Liver (tissue), 3 donors: ENCODE results near the gene ZXDC.

Source experiments
- FOXA2 ChIP-seq: IDR thresholded peaks from 2 replicates; pipeline ENCODE4 v1.6.1; 2016; ENCODE audit warnings: antibody characterized with exemption
- RAD21 ChIP-seq, 2 donors: IDR thresholded peaks; 2 replicates each; pipeline ENCODE4 v1.6.1; 2016; ENCODE audit warnings: antibody characterized with exemption in 2 of 2, mild to moderate bottlenecking in 2 of 2
- TAF1 ChIP-seq: conservative IDR thresholded peaks from 2 replicates; pipeline ENCODE4 v1.6.1; 2016; ENCODE audit warnings: antibody characterized with exemption, mild to moderate bottlenecking
- TF ChIP-seq, protein P1 (sequence below): IDR thresholded peaks from 2 replicates; pipeline ENCODE4 v1.6.1; 2016; ENCODE audit warnings: antibody characterized with exemption
- TF ChIP-seq, protein P2 (sequence below): fragments of 150-350 bp; IDR thresholded peaks from 2 replicates; pipeline ENCODE4 v1.5.1; 2017; ENCODE audit warnings: improper control_type of control experiment, low read depth, low read length; ENCODE audit not compliant: missing input control
- donor health status: healthy.
- donor health status: healthy.

DNA sequence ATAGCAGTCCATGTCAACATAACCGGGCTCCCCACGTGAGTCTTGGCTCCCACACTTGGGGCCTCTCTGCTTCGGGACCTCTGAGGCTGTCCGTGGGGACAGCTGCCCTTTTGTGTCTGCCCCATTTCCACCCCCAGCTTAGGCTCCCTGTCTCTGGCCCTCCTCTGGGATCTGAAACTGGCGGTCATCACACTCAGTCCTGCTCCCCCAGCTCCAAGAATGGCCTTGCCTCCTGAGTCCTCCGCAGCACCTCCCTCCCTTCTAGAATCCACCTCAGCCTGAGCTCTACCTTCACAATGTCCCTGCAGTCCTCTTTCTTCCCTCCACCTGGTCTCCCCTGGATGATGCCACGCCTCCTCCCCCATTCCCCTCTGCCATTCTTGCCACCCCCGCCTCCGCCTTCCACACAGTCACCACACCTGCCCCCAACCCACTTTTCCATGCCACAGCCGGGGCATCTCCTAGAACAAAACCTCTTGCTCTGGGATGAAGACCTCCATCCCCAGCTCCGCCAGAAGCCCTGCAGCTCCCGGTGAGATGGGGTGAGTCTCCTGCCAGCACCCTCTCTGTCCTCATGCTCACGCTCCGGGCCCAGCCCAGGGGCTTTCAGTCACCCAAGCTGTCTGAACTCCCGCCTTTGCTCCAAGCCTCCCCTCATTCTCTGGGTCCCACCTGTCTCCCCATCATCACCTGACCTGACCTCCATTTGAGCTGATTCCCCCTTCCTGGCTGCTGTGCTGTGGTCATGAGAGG lies 7.0 kb upstream of the ZXDC start:
- TF ChIP-seq, protein P1, sequence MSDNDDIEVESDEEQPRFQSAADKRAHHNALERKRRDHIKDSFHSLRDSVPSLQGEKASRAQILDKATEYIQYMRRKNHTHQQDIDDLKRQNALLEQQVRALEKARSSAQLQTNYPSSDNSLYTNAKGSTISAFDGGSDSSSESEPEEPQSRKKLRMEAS, result no peak
- TF ChIP-seq, protein P2, sequence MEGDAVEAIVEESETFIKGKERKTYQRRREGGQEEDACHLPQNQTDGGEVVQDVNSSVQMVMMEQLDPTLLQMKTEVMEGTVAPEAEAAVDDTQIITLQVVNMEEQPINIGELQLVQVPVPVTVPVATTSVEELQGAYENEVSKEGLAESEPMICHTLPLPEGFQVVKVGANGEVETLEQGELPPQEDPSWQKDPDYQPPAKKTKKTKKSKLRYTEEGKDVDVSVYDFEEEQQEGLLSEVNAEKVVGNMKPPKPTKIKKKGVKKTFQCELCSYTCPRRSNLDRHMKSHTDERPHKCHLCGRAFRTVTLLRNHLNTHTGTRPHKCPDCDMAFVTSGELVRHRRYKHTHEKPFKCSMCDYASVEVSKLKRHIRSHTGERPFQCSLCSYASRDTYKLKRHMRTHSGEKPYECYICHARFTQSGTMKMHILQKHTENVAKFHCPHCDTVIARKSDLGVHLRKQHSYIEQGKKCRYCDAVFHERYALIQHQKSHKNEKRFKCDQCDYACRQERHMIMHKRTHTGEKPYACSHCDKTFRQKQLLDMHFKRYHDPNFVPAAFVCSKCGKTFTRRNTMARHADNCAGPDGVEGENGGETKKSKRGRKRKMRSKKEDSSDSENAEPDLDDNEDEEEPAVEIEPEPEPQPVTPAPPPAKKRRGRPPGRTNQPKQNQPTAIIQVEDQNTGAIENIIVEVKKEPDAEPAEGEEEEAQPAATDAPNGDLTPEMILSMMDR, result no peak
- TF ChIP-seq RAD21 (IDR thresholded peaks at IDR 0.05) (no peak), FOXA2 (no peak), TAF1 (no peak)
